SK-N-SH (cell line): Measurements from ENCODE around the gene MYLK. TPM values are rescaled to one million over a fixed set of nuclear protein-coding genes. Genes with fewer than 3 reads are reported as not detected.

Source experiments
- CTCF ChIA-PET: fragments of 300-600, 350-600 bp; formaldehyde crosslinking; extraction: SDS; loops from one replicate; lab custom pipeline; 2021; lab: Yijun Ruan, JAX
- POLR2A ChIA-PET: fragments of 350-600 bp; sonication (Branson Sonifier 250); formaldehyde crosslinking; extraction: SDS; loops from one replicate; lab custom pipeline; 2020; ENCODE audit warnings: antibody characterized with exemption, inconsistent platforms; lab: Yijun Ruan, JAX
- DNase-seq: peaks from one replicate; pipeline ENCODE4 v3.0.0; 2012
- H2AFZ ChIP-seq: fragments of 200-600 bp; sonication (generic); 2 replicates; pipeline ENCODE4 v1.8.1; 2016; ENCODE audit warnings: antibody characterized with exemption, mild to moderate bottlenecking, low read depth
- H3F3A ChIP-seq: fragments of 200-600 bp; sonication (generic); replicated peaks from 2 replicates; pipeline ENCODE3; 2016; ENCODE audit warnings: antibody characterized with exemption, mild to moderate bottlenecking; ENCODE audit not compliant: insufficient read depth
- H3K27ac ChIP-seq, 2 experiments: fragments of 200-500 bp in 1 of 2; fragments of 200-600 bp in 1 of 2; sonication (Bioruptor generic) in 1 of 2; sonication (generic), shearing (Covaris generic) in 1 of 2; 2 replicates each; pipeline versions ENCODE4 v1.5.1 to v1.6.1; 2014 to 2016; ENCODE audit warnings: low read depth in 2 of 2, inconsistent platforms in 1 of 2, low read length in 1 of 2, mild to moderate bottlenecking in 1 of 2, mixed read lengths in 1 of 2
- H3K27me3 ChIP-seq: fragments of 200-600 bp; sonication (generic), shearing (Covaris generic); 2 replicates; pipeline ENCODE4 v1.6.1; 2016; ENCODE audit warnings: mixed run types; ENCODE audit not compliant: insufficient read depth
- H3K36me3 ChIP-seq, 2 experiments: fragments of 200-500 bp in 1 of 2; fragments of 200-600 bp in 1 of 2; sonication (Bioruptor generic) in 1 of 2; sonication (generic) in 1 of 2; replicated peaks in 1 of 2; 2 replicates each; pipeline versions ENCODE3 to v1.5.1; 2014 to 2016; ENCODE audit warnings: low read length in 1 of 2, mild to moderate bottlenecking in 1 of 2; ENCODE audit not compliant: insufficient read depth in 2 of 2, control insufficient read depth in 1 of 2
- H3K4me1 ChIP-seq, 2 experiments: fragments of 200-500 bp in 1 of 2; fragments of 200-600 bp in 1 of 2; sonication (Bioruptor generic) in 1 of 2; sonication (generic), shearing (Covaris generic) in 1 of 2; 2 replicates each; pipeline versions ENCODE4 v1.5.1 to v1.6.1; 2014 to 2016; ENCODE audit warnings: low read depth in 1 of 2, low read length in 1 of 2, mixed run types in 1 of 2; ENCODE audit not compliant: insufficient read depth in 2 of 2, control insufficient read depth in 1 of 2
- H3K4me2 ChIP-seq: fragments of 200-600 bp; sonication (generic), shearing (Covaris generic); 2 replicates; pipeline ENCODE4 v1.6.1; 2017; ENCODE audit warnings: mixed run types
- H3K4me3 ChIP-seq, 2 experiments: fragments of 200-500 bp in 1 of 2; fragments of 200-600 bp in 1 of 2; sonication (Bioruptor generic) in 1 of 2; sonication (generic), shearing (Covaris generic) in 1 of 2; 2 replicates each; pipeline versions ENCODE4 v1.5.1 to v1.8.1; 2014 to 2016; ENCODE audit warnings: low read depth in 2 of 2, inconsistent platforms in 1 of 2, low read length in 1 of 2, mild to moderate bottlenecking in 1 of 2, mixed read lengths in 1 of 2, moderate library complexity in 1 of 2
- H3K79me2 ChIP-seq: fragments of 200-600 bp; sonication (generic); 2 replicates; pipeline ENCODE4 v1.8.1; 2017; ENCODE audit warnings: mild to moderate bottlenecking; ENCODE audit not compliant: insufficient read depth
- H3K9ac ChIP-seq: fragments of 200-600 bp; sonication (generic); 2 replicates; pipeline ENCODE4 v1.6.1; 2017; ENCODE audit warnings: mixed run types
- H3K9me2 ChIP-seq: fragments of 200-600 bp; sonication (generic); 2 replicates; pipeline ENCODE4 v1.6.1; 2017; ENCODE audit warnings: mixed run types
- H3K9me3 ChIP-seq: fragments of 200-600 bp; sonication (generic); 2 replicates; pipeline ENCODE4 v1.6.1; 2017; ENCODE audit warnings: mixed run types, mild to moderate bottlenecking, moderate library complexity
- H4K20me1 ChIP-seq: fragments of 200-600 bp; sonication (generic); 2 replicates; pipeline ENCODE4 v1.6.1; 2017; ENCODE audit warnings: mild to moderate bottlenecking, mixed run types; ENCODE audit not compliant: insufficient read depth
- CHD2 ChIP-seq: fragments of 150-350 bp; IDR thresholded peaks from 2 replicates; pipeline ENCODE4 v1.6.1; 2018; ENCODE audit warnings: low read length; ENCODE audit not compliant: partially characterized antibody
- ELF1 ChIP-seq: IDR thresholded peaks from 2 replicates; pipeline ENCODE4 v1.4.0; 2012
- EP300 ChIP-seq, 2 experiments: IDR thresholded peaks; 2 replicates each; pipeline versions ENCODE4 v1.4.0 to v1.6.1; 2012; ENCODE audit warnings: borderline replicate concordance in 1 of 2, low read depth in 1 of 2, low read length in 1 of 2
- EZH2phosphoT487 ChIP-seq: fragments of 200-600 bp; sonication (generic); IDR thresholded peaks from 2 replicates; pipeline ENCODE4 v1.6.1; 2017; ENCODE audit warnings: low read depth, mixed run types, mild to moderate bottlenecking, antibody characterized with exemption, moderate library complexity, borderline replicate concordance
- FOSL2 ChIP-seq: IDR thresholded peaks from 2 replicates; pipeline ENCODE4 v1.4.0; 2012; ENCODE audit warnings: low read depth, mild to moderate bottlenecking, moderate library complexity, borderline replicate concordance
- FOXM1 ChIP-seq: IDR thresholded peaks from 2 replicates; pipeline ENCODE4 v1.4.0; 2012; ENCODE audit warnings: low read depth, mild to moderate bottlenecking
- GABPA ChIP-seq: IDR thresholded peaks from 2 replicates; pipeline ENCODE4 v1.4.0; 2012; ENCODE audit warnings: low read depth, mild to moderate bottlenecking
- GATA2 ChIP-seq: sonication (generic); formaldehyde crosslinking; IDR thresholded peaks from 2 replicates; pipeline ENCODE4 v1.5.0; 2020; ENCODE audit warnings: mild to moderate bottlenecking, missing genetic modification reagents
- IRF3 ChIP-seq: fragments of 150-350 bp; IDR thresholded peaks from 2 replicates; pipeline ENCODE4 v1.6.1; 2016; ENCODE audit warnings: mild to moderate bottlenecking, low read depth, low read length
- JUND ChIP-seq: IDR thresholded peaks from 2 replicates; pipeline ENCODE4 v1.4.0; 2012
- MAX ChIP-seq: IDR thresholded peaks from 2 replicates; pipeline ENCODE4 v1.4.0; 2012; ENCODE audit warnings: low read depth
- MEF2A ChIP-seq: IDR thresholded peaks from 2 replicates; pipeline ENCODE4 v1.4.0; 2012; ENCODE audit warnings: low read depth, borderline replicate concordance
- MXI1 ChIP-seq: IDR thresholded peaks from 2 replicates; pipeline ENCODE4 v1.6.1; 2012; ENCODE audit warnings: mild to moderate bottlenecking, low read depth, low read length, improper control_type of control experiment
- NFIC ChIP-seq: IDR thresholded peaks from 2 replicates; pipeline ENCODE4 v1.4.0; 2012; ENCODE audit warnings: borderline replicate concordance
- PBX3 ChIP-seq: IDR thresholded peaks from 2 replicates; pipeline ENCODE4; 2012
- POLR2AphosphoS5 ChIP-seq: IDR thresholded peaks from 2 replicates; pipeline ENCODE4 v1.6.1; 2012; ENCODE audit warnings: low read depth, low read length
- RFX5 ChIP-seq: IDR thresholded peaks from 2 replicates; pipeline ENCODE4 v1.6.1; 2012; ENCODE audit warnings: mild to moderate bottlenecking, improper control_type of control experiment, low read length
- SIN3A ChIP-seq: IDR thresholded peaks from 2 replicates; pipeline ENCODE4 v1.6.1; 2012; ENCODE audit warnings: low read depth, mild to moderate bottlenecking, low read length, moderate library complexity, borderline replicate concordance
- SMC3 ChIP-seq: IDR thresholded peaks from 2 replicates; pipeline ENCODE4 v1.6.1; 2012; ENCODE audit warnings: low read depth, low read length, improper control_type of control experiment
- TEAD4 ChIP-seq: IDR thresholded peaks from 2 replicates; pipeline ENCODE4 v1.4.0; 2012; ENCODE audit warnings: mild to moderate bottlenecking, borderline replicate concordance; ENCODE audit not compliant: insufficient read depth
- USF2 ChIP-seq: fragments of 150-350 bp; IDR thresholded peaks from 2 replicates; pipeline ENCODE4 v1.6.1; 2017; ENCODE audit warnings: antibody characterized with exemption, low read length, low read depth, borderline replicate concordance
- WGBS: methylation state at CpG from one replicate; pipeline ENCODE4 v1.1.6; 2017; ENCODE audit warnings: low lambda C conversion rate; 5-methylcytosine and 5-hydroxymethylcytosine counted together
- polyA plus RNA-seq, 3 experiments: library from polyadenylated mRNA; depleted of rRNA; stranded (reverse); fragments of >200 nt; gene quantifications; 2 replicates each; pipeline ENCODE4 v1.2.3, GENCODE V29; 2012

MYLK gene
- polyA plus RNA-seq, 1 of the 3 experiments (the other 2 are of a cell fraction), result 272 TPM

GRCh38 chr3:123633530-123633929 is 250.6 kb downstream of the MYLK start:
- no peaks in the 10 kb centered on the region for H3K27me3 ChIP-seq
- 90% methylated on average over 2 of the region's 2 CpGs for WGBS
- H3K79me2 ChIP-seq, result no peaks in the 10 kb centered on the region
- H4K20me1 ChIP-seq, result no peaks in the 10 kb centered on the region
- no peak overlapping the region for H2AFZ ChIP-seq
- CTCF ChIA-PET, result interaction anchor here (2.4 kb wide), 1 partner anchor 9 kb away, joined by 15 read pairs; no protein-coding TSS in a partner anchor
- H3K27ac ChIP-seq, result no peak overlapping the region
- no peaks in the 10 kb centered on the region for H3K9me2 ChIP-seq
- no peak for DNase-seq
- H3K36me3 ChIP-seq, result peaks cover 43 to 71% of the 10 kb centered on the region in 2 experiments
- no peak overlapping the region for H3K4me2 ChIP-seq
- H3K9ac ChIP-seq, result no peak overlapping the region
- POLR2A ChIA-PET, result no interaction called here
- TF ChIP-seq RFX5 (no peak), PBX3 (no peak), SIN3A (no peak), ELF1 (no peak)
- H3K4me1 ChIP-seq, result no peaks in the 10 kb centered on the region; a peak in 1 of 4 replicates
- no peaks in the 10 kb centered on the region for H3K9me3 ChIP-seq
- H3K4me3 ChIP-seq, result no peak overlapping the region
- peaks cover 4% of the 10 kb centered on the region for H3F3A ChIP-seq

GRCh38 chr3:123632161-123632655 is 251.9 kb downstream of the MYLK start:
- no peak overlapping the region for H2AFZ ChIP-seq
- TF ChIP-seq EZH2phosphoT487 (no peak), FOSL2 (no peak), NFIC (no peak), JUND (no peak)
- WGBS, result 74% methylated on average over 6 of the region's 6 CpGs
- no peak for DNase-seq
- H4K20me1 ChIP-seq, result no peaks in the 10 kb centered on the region
- CTCF ChIA-PET, result interaction anchor here (0.6 to 2.4 kb wide), 2 partner anchors 10 kb away, joined by 3 to 15 read pairs; no protein-coding TSS in a partner anchor
- no peaks in the 10 kb centered on the region for H3K79me2 ChIP-seq
- no peak overlapping the region for H3K9ac ChIP-seq
- no peak overlapping the region for H3K4me3 ChIP-seq
- no peaks in the 10 kb centered on the region for H3K9me3 ChIP-seq
- H3F3A ChIP-seq, result peaks cover 8% of the 10 kb centered on the region
- H3K36me3 ChIP-seq, result peaks cover 52 to 71% of the 10 kb centered on the region in 2 experiments
- H3K27me3 ChIP-seq, result no peaks in the 10 kb centered on the region
- H3K4me1 ChIP-seq, result no peaks in the 10 kb centered on the region; a peak in 1 of 4 replicates
- POLR2A ChIA-PET, result no interaction called here
- no peaks in the 10 kb centered on the region for H3K9me2 ChIP-seq
- no peak overlapping the region for H3K4me2 ChIP-seq
- no peak overlapping the region for H3K27ac ChIP-seq

GRCh38 chr3:123629747-123630047 is 254.4 kb downstream of the MYLK start:
- Histone ChIP-seq H3K9me3 (no peaks in the 10 kb centered on the region), H3K79me2 (no peaks in the 10 kb centered on the region; the same call in 1 of the 2 replicates), H3K4me3 (no peak overlapping the region), H3K9ac (no peak overlapping the region), H3K9me2 (no peaks in the 10 kb centered on the region), H3F3A (peaks cover 5% of the 10 kb centered on the region), H2AFZ (no peak overlapping the region), H3K27ac (no peak overlapping the region), H4K20me1 (no peaks in the 10 kb centered on the region), H3K4me1 (no peaks in the 10 kb centered on the region), H3K4me2 (no peak overlapping the region), H3K27me3 (no peaks in the 10 kb centered on the region), H3K36me3 (peaks cover 52 to 77% of the 10 kb centered on the region in 2 experiments)
- DNase-seq, result no peak
- ChIA-PET POLR2A (no interaction called here), CTCF (interaction anchor here (1.1 kb wide), 1 partner anchor 11 kb away, joined by 3 read pairs; no protein-coding TSS in a partner anchor)
- WGBS, result 95% methylated on average over 4 of the region's 4 CpGs
- TF ChIP-seq MAX (no peak), GABPA (no peak), USF2 (no peak), EZH2phosphoT487 (no peak), EP300 (IDR thresholded peaks at IDR 0.05; ENCODE audit: borderline replicate concordance in 1 of 2, low read depth in 1 of 2, low read length in 1 of 2) (no peak), MXI1 (no peak), MEF2A (no peak), TEAD4 (no peak), GATA2 (CRISPR knock-in tag) (no peak), CHD2 (no peak), ELF1 (no peak), POLR2AphosphoS5 (no peak), SMC3 (no peak), FOXM1 (no peak), IRF3 (no peak), SIN3A (no peak)
